ENCODE results near the gene RTN4RL1. TPM values are rescaled to one million over a fixed set of nuclear protein-coding genes. Genes with fewer than 3 reads are reported as not detected.
"Not testable (repeated sequence)": the region's sequence is repeated elsewhere in the genome, so short reads cannot be mapped to it uniquely, and the experiment has no call there.

RTN4RL1 gene
- total RNA-seq, 1 experiment from 2014 or later = 0.22 TPM

- Histone ChIP-seq H4K5ac (ENCODE audit: insufficient read length, low read depth, low read length) (no peak overlapping the region), H3K4me2 (ENCODE audit: insufficient read depth, insufficient read length, low read length) (no peak overlapping the region), H2AFZ (ENCODE audit: low read length) (no peak overlapping the region), H3K56ac (ENCODE audit: insufficient read length, low read depth, low read length) (no peak overlapping the region), H2AK5ac (ENCODE audit: insufficient read length, low read length) (no peak overlapping the region), H3K79me1 (ENCODE audit: insufficient read depth, low read depth, low read length, poor library complexity, severe bottlenecking) (no peaks in the 10 kb centered on the region), H2BK5ac (ENCODE audit: insufficient read length, low read length) (no peak overlapping the region), H2BK12ac (ENCODE audit: insufficient read length, low read depth, low read length) (no peak overlapping the region), H3K4me1 (ENCODE audit: insufficient read depth, low read length) (no peaks in the 10 kb centered on the region), H4K91ac (ENCODE audit: insufficient read length, low read depth, low read length) (no peak overlapping the region), H3K23ac (ENCODE audit: insufficient read length, low read depth, low read length) (no peak overlapping the region), H3K27me3 (ENCODE audit: insufficient read depth, low read length) (no peaks in the 10 kb centered on the region), H3K23me2 (ENCODE audit: insufficient read length, low read depth, low read length, poor library complexity, severe bottlenecking) (no peaks in the 10 kb centered on the region), H3K4ac (ENCODE audit: low read depth, low read length) (no peak overlapping the region), H2BK15ac (ENCODE audit: low read depth, low read length) (no peak overlapping the region), H2BK120ac (ENCODE audit: low read depth, low read length, poor library complexity, severe bottlenecking) (no peak overlapping the region), H3K14ac (ENCODE audit: insufficient read depth, low read length) (no peak overlapping the region), H2BK20ac (ENCODE audit: low read depth, low read length, poor library complexity, severe bottlenecking) (no peak overlapping the region), H3K9me3 (ENCODE audit: control insufficient read depth, low read depth, low read length) (no peaks in the 10 kb centered on the region), H3K79me2 (ENCODE audit: insufficient read depth, low read length) (no peaks in the 10 kb centered on the region), H4K8ac (replicated peaks; ENCODE audit: insufficient read length, low read depth, low read length) (no peak overlapping the region), H3K18ac (ENCODE audit: insufficient read length, low read depth, low read length) (no peak overlapping the region), H4K20me1 (ENCODE audit: control insufficient read depth, insufficient read depth, insufficient read length) (no peaks in the 10 kb centered on the region), H3K27ac (ENCODE audit: insufficient read length, low read depth, low read length) (no peak overlapping the region), H3K9ac (ENCODE audit: extremely low read depth, insufficient read length, low read length) (no peak overlapping the region), H3T11ph (ENCODE audit: low read length) (no peak overlapping the region)
- H3K9me3 Mint-ChIP-seq = no peaks in the 10 kb centered on the region
- no peaks in the 10 kb centered on the region; the same call in 1 of the 2 replicates for H3K27me3 Mint-ChIP-seq (ENCODE audit: low read depth)
- TF ChIP-seq, protein P1, sequence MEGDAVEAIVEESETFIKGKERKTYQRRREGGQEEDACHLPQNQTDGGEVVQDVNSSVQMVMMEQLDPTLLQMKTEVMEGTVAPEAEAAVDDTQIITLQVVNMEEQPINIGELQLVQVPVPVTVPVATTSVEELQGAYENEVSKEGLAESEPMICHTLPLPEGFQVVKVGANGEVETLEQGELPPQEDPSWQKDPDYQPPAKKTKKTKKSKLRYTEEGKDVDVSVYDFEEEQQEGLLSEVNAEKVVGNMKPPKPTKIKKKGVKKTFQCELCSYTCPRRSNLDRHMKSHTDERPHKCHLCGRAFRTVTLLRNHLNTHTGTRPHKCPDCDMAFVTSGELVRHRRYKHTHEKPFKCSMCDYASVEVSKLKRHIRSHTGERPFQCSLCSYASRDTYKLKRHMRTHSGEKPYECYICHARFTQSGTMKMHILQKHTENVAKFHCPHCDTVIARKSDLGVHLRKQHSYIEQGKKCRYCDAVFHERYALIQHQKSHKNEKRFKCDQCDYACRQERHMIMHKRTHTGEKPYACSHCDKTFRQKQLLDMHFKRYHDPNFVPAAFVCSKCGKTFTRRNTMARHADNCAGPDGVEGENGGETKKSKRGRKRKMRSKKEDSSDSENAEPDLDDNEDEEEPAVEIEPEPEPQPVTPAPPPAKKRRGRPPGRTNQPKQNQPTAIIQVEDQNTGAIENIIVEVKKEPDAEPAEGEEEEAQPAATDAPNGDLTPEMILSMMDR (conservative IDR thresholded peaks at IDR 0.05) = no peak
- H3K4me1 Mint-ChIP-seq = no peaks in the 10 kb centered on the region
- no peak overlapping the region for H3K4me3 Mint-ChIP-seq
- DNase-seq = no peak
- no CpG with 5 or more reads among the region's 25 CpGs for WGBS (ENCODE audit: extremely low coverage, insufficient read length, low lambda C conversion rate)
- peaks cover 26 to 75% (median 66%) of the 10 kb centered on the region in 3 experiments for H3K36me3 Mint-ChIP-seq (ENCODE audit: insufficient read depth in 1 of 3, low read depth in 3 of 3)
- H3K27ac Mint-ChIP-seq = no peak overlapping the region
Observed at GRCh38 chr17:1896243-1897104, 128.7 kb downstream of the RTN4RL1 start.

DNA sequence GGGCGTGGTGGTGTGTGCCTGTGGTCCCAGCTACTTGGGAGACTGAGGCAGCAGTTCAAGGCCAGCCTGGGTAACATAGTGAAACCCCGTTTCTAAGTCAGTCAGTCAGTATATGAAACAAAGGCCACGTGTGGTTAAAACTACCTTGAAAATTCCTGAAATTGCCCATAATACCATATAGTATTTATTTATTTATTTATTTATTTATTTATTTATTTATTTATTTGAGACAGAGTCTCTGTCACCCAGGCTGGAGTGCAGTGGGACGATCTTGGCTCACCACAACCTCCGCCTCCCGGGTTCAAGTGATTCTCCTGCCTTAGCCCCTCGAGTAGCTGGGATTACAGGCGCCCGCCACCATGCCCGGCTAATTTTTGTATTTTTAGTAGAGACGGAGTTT is 129.7 kb downstream of the RTN4RL1 start:
- H3K79me1 ChIP-seq (ENCODE audit: insufficient read depth, low read depth, low read length, poor library complexity, severe bottlenecking); H3K14ac ChIP-seq (ENCODE audit: insufficient read depth, low read length); H3K9me3 Mint-ChIP-seq; H4K5ac ChIP-seq (ENCODE audit: insufficient read length, low read depth, low read length); H3K4ac ChIP-seq (ENCODE audit: low read depth, low read length); H4K8ac ChIP-seq (replicated peaks; ENCODE audit: insufficient read length, low read depth, low read length); DNase-seq; H3K27me3 Mint-ChIP-seq (ENCODE audit: low read depth); H3K56ac ChIP-seq (ENCODE audit: insufficient read length, low read depth, low read length); H4K91ac ChIP-seq (ENCODE audit: insufficient read length, low read depth, low read length); H2BK12ac ChIP-seq (ENCODE audit: insufficient read length, low read depth, low read length); H3T11ph ChIP-seq (ENCODE audit: low read length); H3K27me3 ChIP-seq (ENCODE audit: insufficient read depth, low read length); H4K20me1 ChIP-seq (ENCODE audit: control insufficient read depth, insufficient read depth, insufficient read length); H3K4me3 Mint-ChIP-seq; H3K18ac ChIP-seq (ENCODE audit: insufficient read length, low read depth, low read length); H3K23me2 ChIP-seq (ENCODE audit: insufficient read length, low read depth, low read length, poor library complexity, severe bottlenecking); H3K9ac ChIP-seq (ENCODE audit: extremely low read depth, insufficient read length, low read length); H2BK15ac ChIP-seq (ENCODE audit: low read depth, low read length); H2AK5ac ChIP-seq (ENCODE audit: insufficient read length, low read length); H3K4me1 Mint-ChIP-seq; H3K4me1 ChIP-seq (ENCODE audit: insufficient read depth, low read length); H2BK120ac ChIP-seq (ENCODE audit: low read depth, low read length, poor library complexity, severe bottlenecking); H3K27ac Mint-ChIP-seq; H3K27ac ChIP-seq (ENCODE audit: insufficient read length, low read depth, low read length); H3K9me3 ChIP-seq (ENCODE audit: control insufficient read depth, low read depth, low read length); H2BK5ac ChIP-seq (ENCODE audit: insufficient read length, low read length); H3K79me2 ChIP-seq (ENCODE audit: insufficient read depth, low read length); H3K23ac ChIP-seq (ENCODE audit: insufficient read length, low read depth, low read length); H3K4me2 ChIP-seq (ENCODE audit: insufficient read depth, insufficient read length, low read length); H2BK20ac ChIP-seq (ENCODE audit: low read depth, low read length, poor library complexity, severe bottlenecking); H2AFZ ChIP-seq (ENCODE audit: low read length): not testable (repeated sequence)
- H3K36me3 Mint-ChIP-seq (ENCODE audit: insufficient read depth in 1 of 3, low read depth in 3 of 3) = peaks cover 28 to 83% (median 75%) of the 10 kb centered on the region in 3 experiments
- WGBS (ENCODE audit: extremely low coverage, insufficient read length, low lambda C conversion rate) = no CpG with 5 or more reads among the region's 11 CpGs

Data from H9 (cell line).